Measurements from ENCODE around the gene DNAJC15.

DNAJC15 gene

GRCh38 chr13:43083750-43084149 is 60.4 kb downstream of the DNAJC15 start:
- Histone ChIP-seq H3K4me3 (ENCODE audit: low read depth, low read length) (no peak overlapping the region), H3K36me3 (no peaks in the 10 kb centered on the region), H3K27me3 (no peaks in the 10 kb centered on the region), H3K9me3 (no peaks in the 10 kb centered on the region), H3K4me1 (peaks cover 2% of the 10 kb centered on the region; the same call in 1 of the 2 replicates)
- no peak for DNase-seq
- TF ChIP-seq CTCF (IDR thresholded peaks at IDR 0.05; ENCODE audit: low read depth, low read length) = no peak

- DNase-seq = no peak
- Histone ChIP-seq H3K36me3 (no peaks in the 10 kb centered on the region), H3K27me3 (no peaks in the 10 kb centered on the region), H3K4me1 (peaks cover 2% of the 10 kb centered on the region; the same call in 1 of the 2 replicates), H3K9me3 (no peaks in the 10 kb centered on the region), H3K4me3 (ENCODE audit: low read depth, low read length) (no peak overlapping the region)
- peak; percentile 47; the same call in 1 of the 2 replicates for TF ChIP-seq CTCF (IDR thresholded peaks at IDR 0.05; ENCODE audit: low read depth, low read length)
Observed at GRCh38 chr13:43085545-43085944, 62.2 kb downstream of the DNAJC15 start.

- DNase-seq = no peak
- no peaks in the 10 kb centered on the region for H3K27me3 ChIP-seq
- H3K4me3 ChIP-seq (ENCODE audit: low read depth, low read length) = no peak overlapping the region
- H3K36me3 ChIP-seq = no peaks in the 10 kb centered on the region
- TF ChIP-seq CTCF (IDR thresholded peaks at IDR 0.05; ENCODE audit: low read depth, low read length) = no peak
- peaks cover 2% of the 10 kb centered on the region; the same call in 1 of the 2 replicates for H3K4me1 ChIP-seq
- H3K9me3 ChIP-seq = no peaks in the 10 kb centered on the region
Observed at GRCh38 chr13:43086181-43086580, 62.8 kb downstream of the DNAJC15 start.

DNA sequence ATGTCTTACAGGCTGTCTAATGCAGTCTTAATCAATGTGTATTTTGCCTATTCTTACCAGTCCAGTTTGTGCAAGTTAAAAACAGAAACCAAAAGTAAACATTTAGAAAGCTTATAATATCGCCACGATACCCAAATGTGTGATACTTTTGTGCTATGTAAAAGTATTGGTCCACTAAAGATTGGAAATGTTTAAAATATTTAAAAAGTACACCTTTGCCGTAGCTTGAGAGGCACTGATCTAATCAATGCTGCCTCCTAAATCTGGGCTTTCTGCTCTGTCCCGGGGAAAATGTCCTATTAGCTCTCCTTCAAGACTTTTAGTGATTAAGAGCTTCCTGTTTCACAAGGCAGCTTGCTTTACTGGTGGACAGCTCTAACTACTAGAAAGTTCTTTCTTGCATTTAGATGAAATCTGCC is 64.7 kb downstream of the DNAJC15 start:
- TF ChIP-seq CTCF (IDR thresholded peaks at IDR 0.05; ENCODE audit: low read depth, low read length) = no peak
- no peaks in the 10 kb centered on the region for H3K9me3 ChIP-seq
- no peaks in the 10 kb centered on the region for H3K27me3 ChIP-seq
- no peak overlapping the region for H3K4me3 ChIP-seq (ENCODE audit: low read depth, low read length)
- no peaks in the 10 kb centered on the region for H3K36me3 ChIP-seq
- no peak for DNase-seq
- peaks cover 2% of the 10 kb centered on the region; the same call in 1 of the 2 replicates for H3K4me1 ChIP-seq

- Histone ChIP-seq H3K4me1 (peaks cover 2% of the 10 kb centered on the region; the same call in 1 of the 2 replicates), H3K9me3 (no peaks in the 10 kb centered on the region), H3K36me3 (no peaks in the 10 kb centered on the region), H3K27me3 (no peaks in the 10 kb centered on the region), H3K4me3 (ENCODE audit: low read depth, low read length) (no peak overlapping the region)
- no peak for DNase-seq
- TF ChIP-seq CTCF (IDR thresholded peaks at IDR 0.05; ENCODE audit: low read depth, low read length) = no peak
Observed at GRCh38 chr13:43089912-43090498, 66.6 kb downstream of the DNAJC15 start.

GRCh38 chr13:43094901-43095300 is 71.5 kb downstream of the DNAJC15 start:
- TF ChIP-seq CTCF (IDR thresholded peaks at IDR 0.05; ENCODE audit: low read depth, low read length) = no peak
- DNase-seq = no peak
- no peaks in the 10 kb centered on the region; the same call in 1 of the 2 replicates for H3K4me1 ChIP-seq
- no peaks in the 10 kb centered on the region for H3K27me3 ChIP-seq
- H3K9me3 ChIP-seq = no peaks in the 10 kb centered on the region
- H3K36me3 ChIP-seq = no peaks in the 10 kb centered on the region
- no peak overlapping the region for H3K4me3 ChIP-seq (ENCODE audit: low read depth, low read length)

Measured in BE2C (cell line).